GM23338 (cell line): Measurements from ENCODE around the gene TBX10. TPM values are rescaled to one million over a fixed set of nuclear protein-coding genes. Genes with fewer than 3 reads are reported as not detected.
A peak's percentile ranks its signal among the peaks of the same experiment; 100 is the strongest.

Experiments used
- ATAC-seq: fragments of 200-7000 bp; cut with Tn5 transposase; 3 replicates; pipeline ENCODE4 v1.9.1; 2020
- DNase-seq: peaks from one replicate; pipeline ENCODE4 v3.0.0-alpha.2; 2015; ENCODE audit warnings: low spot score
- H2AFZ ChIP-seq: fragments of 200-600 bp; sonication (generic); 2 replicates; pipeline ENCODE4 v1.8.0; 2016; ENCODE audit warnings: antibody characterized with exemption, mild to moderate bottlenecking, moderate library complexity
- H3F3A ChIP-seq: fragments of 200-600 bp; sonication (generic); replicated peaks from 2 replicates; pipeline ENCODE4 v1.8.0; 2017; ENCODE audit warnings: antibody characterized with exemption, mixed run types, low read depth
- H3K27ac ChIP-seq: fragments of 200-600 bp; sonication (generic); 2 replicates; pipeline ENCODE4 v1.6.1; 2016; ENCODE audit warnings: low read depth
- H3K27me3 ChIP-seq: fragments of 200-600 bp; sonication (generic); 2 replicates; pipeline ENCODE4 v1.8.0; 2016; ENCODE audit warnings: mild to moderate bottlenecking, mixed run types, moderate library complexity; ENCODE audit not compliant: insufficient read depth
- H3K36me3 ChIP-seq: fragments of 200-600 bp; sonication (generic); 2 replicates; pipeline ENCODE4 v1.8.0; 2016; ENCODE audit warnings: mild to moderate bottlenecking; ENCODE audit not compliant: insufficient read depth
- H3K4me1 ChIP-seq: fragments of 200-600 bp; sonication (generic); 2 replicates; pipeline ENCODE4 v1.8.0; 2016; ENCODE audit warnings: mild to moderate bottlenecking, moderate library complexity; ENCODE audit not compliant: insufficient read depth
- H3K4me2 ChIP-seq: fragments of 200-600 bp; sonication (generic); 2 replicates; pipeline ENCODE4 v1.7.1; 2017; ENCODE audit warnings: mixed run types
- H3K4me3 ChIP-seq: fragments of 200-600 bp; sonication (generic); 2 replicates; pipeline ENCODE4 v1.6.1; 2016; ENCODE audit warnings: mixed run types
- H3K79me2 ChIP-seq: fragments of 200-600 bp; sonication (generic); replicated peaks from 2 replicates; pipeline ENCODE4 v1.8.0; 2017; ENCODE audit warnings: mild to moderate bottlenecking; ENCODE audit not compliant: insufficient read depth
- H3K9me2 ChIP-seq: fragments of 200-600 bp; sonication (generic); 2 replicates; pipeline ENCODE4 v1.8.0; 2017; ENCODE audit not compliant: insufficient read depth
- H4K20me1 ChIP-seq: fragments of 200-600 bp; sonication (generic); replicated peaks from 2 replicates; pipeline ENCODE4 v1.8.0; 2017; ENCODE audit warnings: mild to moderate bottlenecking; ENCODE audit not compliant: insufficient read depth
- H3K27ac Mint-ChIP-seq: 2 replicates; pipeline ENCODE4 v1.8.0; 2020; ENCODE audit warnings: inconsistent platforms, mild to moderate bottlenecking, moderate library complexity, mixed read lengths
- H3K27me3 Mint-ChIP-seq: 3 replicates; pipeline ENCODE4 v1.8.0; 2022; ENCODE audit warnings: low read depth, mild to moderate bottlenecking, moderate library complexity, mixed read lengths, inconsistent platforms; ENCODE audit not compliant: insufficient read depth, poor library complexity
- H3K36me3 Mint-ChIP-seq: 3 replicates; pipeline ENCODE4 v1.8.0; 2021; ENCODE audit warnings: low read depth, mild to moderate bottlenecking, inconsistent platforms, moderate library complexity, mixed read lengths
- H3K4me1 Mint-ChIP-seq: 3 replicates; pipeline ENCODE4 v1.8.0; 2020; ENCODE audit warnings: mild to moderate bottlenecking, inconsistent platforms, mixed read lengths
- H3K4me3 Mint-ChIP-seq: 3 replicates; pipeline ENCODE4 v1.8.0; 2021; ENCODE audit warnings: moderate library complexity, mild to moderate bottlenecking, inconsistent platforms, mixed read lengths
- H3K9me3 Mint-ChIP-seq: 3 replicates; pipeline ENCODE4 v1.8.0; 2020; ENCODE audit warnings: moderate library complexity, mild to moderate bottlenecking, inconsistent platforms, mixed read lengths
- CREB1 ChIP-seq: fragments of 250-450 bp; sonication (Bioruptor Pico); IDR thresholded peaks from 2 replicates; pipeline ENCODE4 v1.5.0; 2020; ENCODE audit warnings: low read depth, mild to moderate bottlenecking, moderate library complexity
- CTCF ChIP-seq, 2 experiments: fragments of 200-600 bp in 1 of 2; sonication (generic) in 1 of 2; conservative IDR thresholded peaks; 2 replicates each; pipeline versions ENCODE4 v1.5.1 to v1.6.1; 2016 to 2017; ENCODE audit warnings: antibody characterized with exemption in 2 of 2, low read depth in 2 of 2, mild to moderate bottlenecking in 2 of 2, moderate library complexity in 1 of 2
- EZH2phosphoT487 ChIP-seq: fragments of 200-600 bp; sonication (generic); IDR thresholded peaks from one replicate; pipeline ENCODE4 v1.8.1; 2018; ENCODE audit warnings: antibody characterized with exemption; ENCODE audit not compliant: unreplicated experiment
- NANOG ChIP-seq: IDR thresholded peaks from 2 replicates; pipeline ENCODE4 v1.6.1; 2016; ENCODE audit warnings: antibody characterized with exemption, borderline replicate concordance
- POLR2AphosphoS5 ChIP-seq: IDR thresholded peaks from 2 replicates; pipeline ENCODE4 v1.6.1; 2016; ENCODE audit warnings: antibody characterized with exemption, low read depth
- STAT1 ChIP-seq: IDR thresholded peaks from one replicate; pipeline ENCODE4 v1.6.1; 2016; ENCODE audit warnings: antibody characterized with exemption; ENCODE audit not compliant: unreplicated experiment
- ZNF114 ChIP-seq: fragments of 250-450 bp; sonication (Bioruptor Pico); IDR thresholded peaks from 2 replicates; pipeline ENCODE4 v1.5.0; 2020; ENCODE audit warnings: mild to moderate bottlenecking, moderate library complexity
- ZNF462 ChIP-seq: fragments of 250-450 bp; sonication (Bioruptor Pico); IDR thresholded peaks from 2 replicates; pipeline ENCODE4 v1.5.0; 2020; ENCODE audit warnings: mild to moderate bottlenecking, moderate library complexity
- polyA plus RNA-seq: library from polyadenylated mRNA; unstranded; fragments of >200 nt; fragmentation: Nextera tagmentation; extraction: Ambion mirVana; gene quantifications from 2 replicates; pipeline ENCODE4 v1.2.1, GENCODE V29; 2016
- total RNA-seq: library from RNA; depleted of rRNA; stranded (reverse); fragments of >200 nt; shearing (Covaris generic); gene quantifications from 2 replicates; pipeline ENCODE4 v1.2.3, GENCODE V29; 2014

Gene TBX10
- total and polyA plus RNA-seq, 2 experiments from 2014 or later: 0.10 TPM; not detected in 1

GRCh38 chr11:67584205-67584880 is 55.2 kb downstream of the TBX10 start:
- Histone ChIP-seq H3K4me3 (peak overlapping the region; percentile 88), H3K9me2 (no peaks in the 10 kb centered on the region), H3K27ac (peak overlapping the region; percentile 80; the same call in 1 of the 2 replicates), H3K4me2 (peak overlapping the region; percentile 95), H3F3A (peaks cover 20% of the 10 kb centered on the region), H3K4me1 (peaks cover 33% of the 10 kb centered on the region), H3K27me3 (no peaks in the 10 kb centered on the region), H4K20me1 (peaks cover 17% of the 10 kb centered on the region; the same call in 1 of the 2 replicates), H2AFZ (no peak overlapping the region), H3K36me3 (peaks cover 11% of the 10 kb centered on the region; the same call in 1 of the 2 replicates), H3K79me2 (peaks cover 27% of the 10 kb centered on the region)
- peak overlapping the region; percentile 85 for H3K4me3 Mint-ChIP-seq
- peak; percentile 65 for DNase-seq
- peaks cover 48% of the 10 kb centered on the region for H3K36me3 Mint-ChIP-seq
- H3K27ac Mint-ChIP-seq: peak overlapping the region; percentile 93
- peaks cover 2% of the 10 kb centered on the region; the same call in 2 of the 3 replicates for H3K9me3 Mint-ChIP-seq
- H3K4me1 Mint-ChIP-seq: peaks cover 55% of the 10 kb centered on the region
- peaks cover 30% of the 10 kb centered on the region for H3K27me3 Mint-ChIP-seq
- no peak for TF ChIP-seq NANOG
- TF ChIP-seq STAT1: no peak
- TF ChIP-seq ZNF114 (CRISPR knock-in tag): no peak
- no peak; the same call in 1 of the 2 replicates for TF ChIP-seq POLR2AphosphoS5
- peak; percentile 30 for ATAC-seq

- Histone ChIP-seq H2AFZ (no peak within 1 kb of the TSS), H3K9me2 (no peaks in the 10 kb centered on the region), H3F3A (peaks cover 20% of the 10 kb centered on the region), H3K79me2 (peaks cover 27% of the 10 kb centered on the region), H3K27me3 (no peaks in the 10 kb centered on the region), H3K4me1 (peaks cover 39% of the 10 kb centered on the region), H3K27ac (peak within 1 kb of the TSS; percentile 80; the same call in 1 of the 2 replicates), H3K4me2 (peak within 1 kb of the TSS; percentile 95), H4K20me1 (peaks cover 17% of the 10 kb centered on the region; the same call in 1 of the 2 replicates), H3K36me3 (peaks cover 11% of the 10 kb centered on the region; the same call in 1 of the 2 replicates), H3K4me3 (peak within 1 kb of the TSS; percentile 88)
- Mint-ChIP-seq H3K36me3 (peaks cover 42% of the 10 kb centered on the region), H3K27me3 (peaks cover 29% of the 10 kb centered on the region), H3K4me1 (peaks cover 58% of the 10 kb centered on the region), H3K4me3 (peak within 1 kb of the TSS; percentile 96), H3K27ac (peak within 1 kb of the TSS; percentile 99), H3K9me3 (peaks cover 2% of the 10 kb centered on the region; the same call in 2 of the 3 replicates)
- peak; percentile 90 for DNase-seq
- ATAC-seq: peak; percentile 87
- TF ChIP-seq CTCF (conservative IDR thresholded peaks at IDR 0.05; ENCODE audit: low read depth in 2 of 2) (peak; percentile 55 to 69), EZH2phosphoT487 (no peak), ZNF462 (CRISPR knock-in tag) (no peak), CREB1 (CRISPR knock-in tag) (no peak; the same call in none of the 2 replicates)
Observed at GRCh38 chr11:67583247-67584204, 56.0 kb downstream of the TBX10 start, which contains the start of gene GSTP1. TSS of gene GSTP1 (plus strand) at chr11:67583812. CDS start at chr11:67583844, 32 bp downstream.
